ENCODE measurements around the gene C1QTNF7.

Gene C1QTNF7

GRCh38 chr4:15418956-15419355 is 8.9 kb upstream of the C1QTNF7 start:
- TF ChIP-seq, protein P1, sequence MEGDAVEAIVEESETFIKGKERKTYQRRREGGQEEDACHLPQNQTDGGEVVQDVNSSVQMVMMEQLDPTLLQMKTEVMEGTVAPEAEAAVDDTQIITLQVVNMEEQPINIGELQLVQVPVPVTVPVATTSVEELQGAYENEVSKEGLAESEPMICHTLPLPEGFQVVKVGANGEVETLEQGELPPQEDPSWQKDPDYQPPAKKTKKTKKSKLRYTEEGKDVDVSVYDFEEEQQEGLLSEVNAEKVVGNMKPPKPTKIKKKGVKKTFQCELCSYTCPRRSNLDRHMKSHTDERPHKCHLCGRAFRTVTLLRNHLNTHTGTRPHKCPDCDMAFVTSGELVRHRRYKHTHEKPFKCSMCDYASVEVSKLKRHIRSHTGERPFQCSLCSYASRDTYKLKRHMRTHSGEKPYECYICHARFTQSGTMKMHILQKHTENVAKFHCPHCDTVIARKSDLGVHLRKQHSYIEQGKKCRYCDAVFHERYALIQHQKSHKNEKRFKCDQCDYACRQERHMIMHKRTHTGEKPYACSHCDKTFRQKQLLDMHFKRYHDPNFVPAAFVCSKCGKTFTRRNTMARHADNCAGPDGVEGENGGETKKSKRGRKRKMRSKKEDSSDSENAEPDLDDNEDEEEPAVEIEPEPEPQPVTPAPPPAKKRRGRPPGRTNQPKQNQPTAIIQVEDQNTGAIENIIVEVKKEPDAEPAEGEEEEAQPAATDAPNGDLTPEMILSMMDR (conservative IDR thresholded peaks at IDR 0.05; ENCODE audit: control insufficient read depth, insufficient read depth, low read depth, low read length): no peak
- no peak for DNase-seq (ENCODE audit: low read depth)
- no peak overlapping the region for H3K4me3 ChIP-seq (ENCODE audit: control insufficient read depth, low read depth, low read length)

- TF ChIP-seq, protein P1 (conservative IDR thresholded peaks at IDR 0.05; ENCODE audit: control insufficient read depth, insufficient read depth, low read depth, low read length): no peak
- peak; percentile 84 for DNase-seq (ENCODE audit: low read depth)
- H3K4me3 ChIP-seq (ENCODE audit: control insufficient read depth, low read depth, low read length): no peak overlapping the region
Measured at GRCh38 chr4:15420642-15421041, 7.2 kb upstream of the C1QTNF7 start.

GRCh38 chr4:15423285-15423711 is 4.5 kb upstream of the C1QTNF7 start:
- TF ChIP-seq, protein P1 (conservative IDR thresholded peaks at IDR 0.05; ENCODE audit: control insufficient read depth, insufficient read depth, low read depth, low read length): no peak
- no peak for DNase-seq (ENCODE audit: low read depth)
- H3K4me3 ChIP-seq (ENCODE audit: control insufficient read depth, low read depth, low read length): no peak overlapping the region

GRCh38 chr4:15425520-15425919 is 2.3 kb upstream of the C1QTNF7 start:
- no peak for DNase-seq (ENCODE audit: low read depth)
- TF ChIP-seq, protein P1 (conservative IDR thresholded peaks at IDR 0.05; ENCODE audit: control insufficient read depth, insufficient read depth, low read depth, low read length): no peak
- H3K4me3 ChIP-seq (ENCODE audit: control insufficient read depth, low read depth, low read length): no peak overlapping the region

DNA sequence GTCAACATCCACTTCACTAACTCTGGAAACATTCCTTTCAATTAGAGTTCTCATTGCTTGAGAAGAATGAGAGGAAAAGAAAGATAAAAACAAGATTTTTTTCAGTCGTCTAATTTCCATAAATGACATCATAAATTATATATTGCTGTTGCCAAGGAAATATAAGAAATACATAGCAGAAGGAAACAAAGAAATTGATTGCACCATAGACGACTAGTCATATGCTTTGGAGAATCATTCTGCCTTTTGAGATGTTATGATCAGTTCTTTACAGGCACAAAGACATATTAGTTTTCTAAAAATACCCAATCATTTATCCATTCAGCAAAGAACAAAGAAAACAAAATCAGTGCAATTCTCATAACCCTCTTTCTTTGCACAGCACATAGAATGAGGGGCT is 672 bp upstream of the C1QTNF7 start:
- TF ChIP-seq, protein P1 (conservative IDR thresholded peaks at IDR 0.05; ENCODE audit: control insufficient read depth, insufficient read depth, low read depth, low read length): no peak
- peak; percentile 14 for DNase-seq (ENCODE audit: low read depth)
- no peak overlapping the region for H3K4me3 ChIP-seq (ENCODE audit: control insufficient read depth, low read depth, low read length)

DNA sequence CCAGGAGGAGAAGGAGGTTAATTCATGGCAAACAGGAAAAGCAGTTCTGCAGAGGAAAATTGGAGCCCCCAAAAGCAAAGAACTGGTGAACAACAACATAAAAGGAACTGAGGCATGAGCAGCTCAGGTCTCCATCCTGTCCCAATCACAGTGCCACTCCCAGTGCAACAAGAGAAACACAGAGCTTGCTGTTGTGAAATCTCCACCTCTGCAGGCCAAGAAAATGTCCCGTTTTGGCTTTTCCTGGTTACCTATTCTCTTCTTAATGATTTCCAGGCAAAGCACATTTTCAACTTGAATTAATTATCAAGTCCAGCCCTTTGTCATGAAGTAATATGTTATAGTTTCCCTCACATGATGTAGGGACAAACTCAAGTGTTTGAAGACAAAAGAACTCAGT is 778 bp downstream of the C1QTNF7 start:
- no peak for DNase-seq (ENCODE audit: low read depth)
- TF ChIP-seq, protein P1 (conservative IDR thresholded peaks at IDR 0.05; ENCODE audit: control insufficient read depth, insufficient read depth, low read depth, low read length): no peak
- no peak overlapping the region for H3K4me3 ChIP-seq (ENCODE audit: control insufficient read depth, low read depth, low read length)

DNA sequence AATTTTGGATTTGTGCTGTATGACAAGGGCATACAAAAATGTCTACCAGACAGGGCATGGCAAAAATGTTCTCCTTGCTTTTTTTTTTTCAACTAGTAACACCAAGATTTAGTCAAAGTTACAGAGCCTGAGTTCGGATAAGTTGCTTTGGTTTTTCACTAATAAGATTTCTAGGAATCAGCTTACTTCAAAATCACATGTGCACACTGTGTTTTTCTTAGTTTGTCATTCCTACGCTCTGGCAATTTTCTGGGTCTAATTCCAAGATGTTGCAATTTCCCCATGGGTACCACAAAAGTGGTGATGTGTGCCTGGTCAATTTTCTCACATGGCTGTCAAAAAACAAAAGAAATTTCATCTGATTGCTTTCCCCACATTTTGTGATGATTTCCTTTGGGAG is 6.3 kb downstream of the C1QTNF7 start:
- peak; percentile 71 for DNase-seq (ENCODE audit: low read depth)
- no peak overlapping the region for H3K4me3 ChIP-seq (ENCODE audit: control insufficient read depth, low read depth, low read length)

More for the DNA sequence above, 6.3 kb downstream of the C1QTNF7 start:
- TF ChIP-seq, protein P1 (conservative IDR thresholded peaks at IDR 0.05; ENCODE audit: control insufficient read depth, insufficient read depth, low read depth, low read length): no peak

Measured in fibroblast of mammary gland (primary cell).